Naive thymus-derived CD4-positive, alpha-beta T cell (primary cell): ENCODE measurements around the gene EPPIN. TPM values are rescaled to one million over a fixed set of nuclear protein-coding genes. Genes with fewer than 3 reads are reported as not detected.

Experiments used
- ATAC-seq: fragments of 150-1000 bp; cut with Tn5 transposase; 2 replicates; pipeline ENCODE4 v1.10.0; 2021; ENCODE audit warnings: mild to moderate bottlenecking, moderate library complexity
- CTCF ChIA-PET: fragments of 350-600 bp; sonication (Branson Sonifier 250); formaldehyde crosslinking; loops from one replicate; lab custom pipeline; 2021; ENCODE audit warnings: antibody characterized with exemption; lab: Charles Lee
- POLR2A ChIA-PET: fragments of 350-600 bp; sonication (Branson Sonifier 250); formaldehyde crosslinking; loops from one replicate; lab custom pipeline; 2021; ENCODE audit warnings: antibody characterized with exemption, inconsistent platforms; lab: Charles Lee
- DNase-seq, 9 donors: peaks; one replicate each; pipeline versions ENCODE4 v3.0.0 to v3.0.0-alpha.2; 2020 to 2022; ENCODE audit warnings: mixed read lengths in 1 of 9
- H3K27ac ChIP-seq: one replicate; pipeline ENCODE4 v1.7.0; 2013; ENCODE audit warnings: mild to moderate bottlenecking, low read depth, low read length, moderate library complexity
- H3K27me3 ChIP-seq, 2 donors: one replicate each; pipeline ENCODE4 v1.7.0; 2013; ENCODE audit warnings: low read length in 2 of 2, mild to moderate bottlenecking in 2 of 2, moderate library complexity in 2 of 2; ENCODE audit not compliant: control insufficient read depth in 2 of 2, insufficient read depth in 2 of 2
- H3K36me3 ChIP-seq, 3 experiments: 1 replicate in 2 of 3; 2 replicates in 1 of 3; pipeline ENCODE4 v1.7.0; 2013; ENCODE audit warnings: low read length in 3 of 3, mild to moderate bottlenecking in 3 of 3, moderate library complexity in 1 of 3; ENCODE audit not compliant: insufficient read depth in 3 of 3, control insufficient read depth in 2 of 3
- H3K4me1 ChIP-seq, 2 donors: one replicate each; pipeline ENCODE4 v1.7.0; 2013; ENCODE audit warnings: low read length in 2 of 2, mild to moderate bottlenecking in 2 of 2, moderate library complexity in 1 of 2; ENCODE audit not compliant: control insufficient read depth in 2 of 2, insufficient read depth in 2 of 2
- H3K4me3 ChIP-seq: 2 replicates; pipeline ENCODE4 v1.7.0; 2013; ENCODE audit warnings: mild to moderate bottlenecking, low read length
- H3K9me3 ChIP-seq, 3 experiments: 1 replicate in 2 of 3; 2 replicates in 1 of 3; pipeline ENCODE4 v1.7.0; 2013; ENCODE audit warnings: low read length in 3 of 3; ENCODE audit not compliant: control insufficient read depth in 2 of 3
- H3K27ac Mint-ChIP-seq, 9 donors: one replicate each; pipeline ENCODE4 v1.8.0; 2020 to 2022; ENCODE audit warnings: mixed read lengths in 9 of 9, mild to moderate bottlenecking in 8 of 9, moderate library complexity in 5 of 9, inconsistent platforms in 2 of 9
- H3K27me3 Mint-ChIP-seq, 5 donors: one replicate each; pipeline ENCODE4 v1.8.0; 2021 to 2022; ENCODE audit warnings: mixed read lengths in 5 of 5, mild to moderate bottlenecking in 1 of 5
- H3K36me3 Mint-ChIP-seq, 5 donors: one replicate each; pipeline ENCODE4 v1.8.0; 2020 to 2022; ENCODE audit warnings: mixed read lengths in 5 of 5, mild to moderate bottlenecking in 3 of 5, inconsistent platforms in 1 of 5
- H3K4me1 Mint-ChIP-seq, 7 donors: one replicate each; pipeline ENCODE4 v1.8.0; 2020 to 2022; ENCODE audit warnings: mixed read lengths in 7 of 7, mild to moderate bottlenecking in 3 of 7, inconsistent platforms in 1 of 7
- H3K4me3 Mint-ChIP-seq, 10 donors: one replicate each; pipeline ENCODE4 v1.8.0; 2020 to 2022; ENCODE audit warnings: mild to moderate bottlenecking in 10 of 10, mixed read lengths in 10 of 10, moderate library complexity in 6 of 10, inconsistent platforms in 2 of 10
- H3K9me3 Mint-ChIP-seq, 11 donors: one replicate each; pipeline ENCODE4 v1.8.0; 2020 to 2022; ENCODE audit warnings: mixed read lengths in 11 of 11, mild to moderate bottlenecking in 4 of 11, inconsistent platforms in 1 of 11, moderate library complexity in 1 of 11
- intact Hi-C, 2 donors: fragments of 100-400 bp; cut with micrococcal nuclease; formaldehyde crosslinking; loops; one replicate each; pipeline ENCODE4 v1.15.1; 2023
- polyA plus RNA-seq, 2 donors: library from polyadenylated mRNA; unstranded; fragments of 300-500 nt; fragmentation: Illumina TruSeq; gene quantifications; one replicate each; pipeline ENCODE4 v1.2.3, GENCODE V29; 2021
- total RNA-seq, 6 experiments: library from RNA in 5 of 6; stranded (reverse) in 5 of 6; gene quantifications; 1 replicate in 5 of 6; 2 replicates in 1 of 6; pipeline ENCODE4 v1.2.3 and lab custom pipeline; 2021 to 2026

The EPPIN gene
- total and polyA plus RNA-seq, 7 experiments from 2014 or later = not detected

DNA sequence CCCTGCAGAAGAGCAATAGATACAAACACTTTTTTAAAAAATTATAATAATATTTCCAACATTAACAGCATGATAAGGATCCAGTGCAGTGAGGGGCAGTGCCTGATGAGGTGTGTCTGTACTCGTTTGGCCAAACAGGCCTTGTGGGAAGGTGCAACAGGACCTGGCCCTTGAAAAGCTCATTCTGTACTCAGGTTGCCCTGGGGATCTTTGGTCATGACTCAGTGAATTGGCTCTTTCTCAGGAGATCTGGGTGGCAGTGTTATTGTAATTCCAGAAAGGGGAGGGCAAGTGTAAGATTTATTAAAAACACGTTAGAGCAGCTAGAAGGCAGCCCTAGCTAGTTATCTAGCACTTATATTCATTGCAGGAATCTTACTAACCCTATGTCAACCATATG, 28.9 kb downstream of the EPPIN start:
- H3K27me3 ChIP-seq = peaks cover 0 to 1% of the 10 kb centered on the region in 2 donors
- H3K4me3 Mint-ChIP-seq = no peak overlapping the region
- H3K27me3 Mint-ChIP-seq = peaks cover 18 to 48% (median 31%) of the 10 kb centered on the region in 5 donors
- H3K9me3 ChIP-seq = no peaks in the 10 kb centered on the region
- ChIA-PET POLR2A (no interaction called here), CTCF (no interaction called here)
- ATAC-seq = no peak
- no peak overlapping the region for H3K27ac ChIP-seq
- H3K27ac Mint-ChIP-seq = no peak overlapping the region
- H3K9me3 Mint-ChIP-seq = peaks cover 0 to 7% (median 0%) of the 10 kb centered on the region in 11 donors
- intact Hi-C loops = no loop called here
- H3K4me1 Mint-ChIP-seq = no peaks in the 10 kb centered on the region
- no peak for DNase-seq
- no peaks in the 10 kb centered on the region for H3K4me1 ChIP-seq
- peaks cover 0 to 6% (median 0%) of the 10 kb centered on the region in 5 donors for H3K36me3 Mint-ChIP-seq
- no peak overlapping the region for H3K4me3 ChIP-seq
- no peaks in the 10 kb centered on the region for H3K36me3 ChIP-seq

DNA sequence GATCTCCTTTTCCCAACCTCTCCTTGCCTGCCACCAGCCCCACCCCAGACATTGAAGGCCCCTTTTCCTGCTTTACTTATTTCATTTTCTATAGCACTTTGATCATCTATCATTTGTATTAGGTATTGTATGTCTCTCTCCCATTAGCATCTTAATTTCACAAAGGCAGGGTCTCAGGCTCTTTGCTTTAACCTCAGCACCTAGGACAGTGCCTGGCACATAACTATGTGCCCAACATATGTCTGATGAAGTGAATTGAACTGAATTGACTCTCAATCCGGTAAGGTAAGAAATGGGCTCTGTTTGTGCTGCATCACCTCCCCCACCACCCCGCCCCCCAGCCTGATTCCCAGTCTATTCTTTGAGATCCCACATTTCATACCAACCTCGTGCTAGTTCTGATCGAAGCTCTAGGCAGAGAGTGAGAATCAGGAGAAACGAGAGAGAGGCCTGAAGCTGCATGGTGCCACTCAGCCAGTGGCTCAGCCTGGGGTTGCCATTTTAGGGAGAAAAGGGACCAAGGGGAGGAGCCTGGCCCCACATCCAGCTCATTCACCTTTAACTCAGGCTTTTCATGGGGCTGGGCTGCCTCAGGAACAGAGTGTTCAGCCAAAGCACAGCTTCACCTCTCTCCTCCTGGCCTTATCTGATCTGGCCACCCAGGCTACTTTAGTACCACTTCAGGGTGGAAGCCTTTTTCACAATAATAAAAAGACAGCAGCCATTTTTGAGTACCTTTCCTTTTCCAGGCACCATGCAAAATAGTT, 31.9 kb downstream of the EPPIN start, which contains the start of gene SPINT3:
Gene SPINT3 (minus strand): TSS at position 476 of the 767 bp plus-strand sequence. CDS start 14 bp downstream, at position 462.
- H3K9me3 ChIP-seq = no peaks in the 10 kb centered on the region
- no peaks in the 10 kb centered on the region for H3K4me1 ChIP-seq
- Mint-ChIP-seq H3K4me3 (no peak within 1 kb of the TSS), H3K36me3 (peaks cover 0 to 6% (median 0%) of the 10 kb centered on the region in 5 donors), H3K27me3 (peaks cover 17 to 50% (median 30%) of the 10 kb centered on the region in 5 donors), H3K9me3 (peaks cover 0 to 7% (median 0%) of the 10 kb centered on the region in 11 donors), H3K4me1 (no peaks in the 10 kb centered on the region), H3K27ac (no peak within 1 kb of the TSS)
- no peaks in the 10 kb centered on the region for H3K36me3 ChIP-seq
- ChIA-PET POLR2A (no interaction called here), CTCF (no interaction called here)
- no peaks in the 10 kb centered on the region for H3K27me3 ChIP-seq
- no peak for DNase-seq
- H3K27ac ChIP-seq = no peak within 1 kb of the TSS
- no peak within 1 kb of the TSS for H3K4me3 ChIP-seq
- intact Hi-C loops = no loop called here
- ATAC-seq = no peak

GRCh38 chr20:45510242-45510862, 36.8 kb downstream of the EPPIN start:
- H3K27me3 ChIP-seq = no peaks in the 10 kb centered on the region
- Mint-ChIP-seq H3K9me3 (no peaks in the 10 kb centered on the region), H3K4me1 (peaks cover 0 to 7% (median 0%) of the 10 kb centered on the region in 7 donors), H3K4me3 (no peak overlapping the region), H3K27ac (no peak overlapping the region), H3K36me3 (no peaks in the 10 kb centered on the region), H3K27me3 (peaks cover 18 to 48% (median 36%) of the 10 kb centered on the region in 5 donors)
- DNase-seq = no peak
- H3K4me3 ChIP-seq = no peak overlapping the region
- no peak overlapping the region for H3K27ac ChIP-seq
- POLR2A ChIA-PET = no interaction called here
- no peaks in the 10 kb centered on the region for H3K36me3 ChIP-seq
- no peaks in the 10 kb centered on the region for H3K4me1 ChIP-seq
- ATAC-seq = no peak
- intact Hi-C loops = no loop called here
- no peaks in the 10 kb centered on the region for H3K9me3 ChIP-seq
- CTCF ChIA-PET = no interaction called here

GRCh38 chr20:45509091-45509490, 38.1 kb downstream of the EPPIN start:
- DNase-seq (no peak), ATAC-seq (no peak)
- CTCF ChIA-PET = no interaction called here
- Mint-ChIP-seq H3K4me1 (peaks cover 0 to 7% (median 0%) of the 10 kb centered on the region in 7 donors), H3K27me3 (peaks cover 20 to 54% (median 36%) of the 10 kb centered on the region in 5 donors), H3K36me3 (no peaks in the 10 kb centered on the region), H3K27ac (no peak overlapping the region), H3K9me3 (no peaks in the 10 kb centered on the region), H3K4me3 (no peak overlapping the region)
- H3K4me1 ChIP-seq = no peaks in the 10 kb centered on the region
- POLR2A ChIA-PET = no interaction called here
- H3K4me3 ChIP-seq = no peak overlapping the region
- H3K9me3 ChIP-seq = no peaks in the 10 kb centered on the region
- intact Hi-C loops = no loop called here
- no peaks in the 10 kb centered on the region for H3K36me3 ChIP-seq
- no peak overlapping the region for H3K27ac ChIP-seq
- H3K27me3 ChIP-seq = no peaks in the 10 kb centered on the region

DNA sequence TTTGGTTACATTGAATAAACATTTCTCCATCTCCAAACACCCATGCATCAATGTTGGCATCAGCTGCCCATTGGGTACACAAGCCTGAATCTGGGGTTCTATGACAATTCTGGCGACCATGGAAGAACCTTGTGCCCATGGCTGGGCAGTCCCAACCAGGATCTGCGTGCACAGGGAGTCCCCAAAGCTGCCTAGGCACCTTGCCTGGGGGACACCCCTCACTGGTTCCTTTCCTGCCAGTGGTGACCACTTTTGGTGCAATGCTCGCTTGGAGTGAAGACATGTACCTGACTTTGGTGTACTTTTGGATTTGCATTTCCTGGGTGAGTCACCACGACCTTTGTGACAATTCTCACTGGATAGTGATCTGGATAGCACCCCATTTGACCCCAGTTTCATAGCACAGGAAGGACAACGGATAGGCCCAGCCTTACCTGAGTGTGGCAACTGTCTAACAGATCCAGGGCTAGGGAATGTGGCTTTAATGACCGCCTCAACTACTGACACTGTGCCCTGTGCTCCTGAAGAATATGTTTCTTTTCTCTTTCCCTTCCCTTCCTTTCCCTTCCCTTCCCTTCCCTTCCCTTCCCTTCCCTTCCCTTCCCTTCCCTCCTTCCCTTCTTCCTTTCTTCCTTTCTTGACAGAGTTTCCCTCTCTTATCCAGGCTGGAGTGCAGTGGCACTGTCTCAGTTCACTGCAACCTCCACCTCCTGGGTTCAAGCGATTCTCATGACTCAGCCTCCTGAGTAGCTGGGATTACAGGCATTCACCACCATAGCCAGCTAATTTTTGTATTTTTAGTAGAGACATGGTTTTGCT, 38.9 kb downstream of the EPPIN start:
- no peaks in the 10 kb centered on the region for H3K4me1 ChIP-seq
- intact Hi-C loops = no loop called here
- no peaks in the 10 kb centered on the region for H3K9me3 Mint-ChIP-seq
- ChIA-PET CTCF (no interaction called here), POLR2A (no interaction called here)
- H3K27me3 ChIP-seq = no peaks in the 10 kb centered on the region
- H3K27ac Mint-ChIP-seq = no peak overlapping the region
- DNase-seq (no peak), ATAC-seq (no peak)
- no peaks in the 10 kb centered on the region for H3K36me3 Mint-ChIP-seq
- peaks cover 0 to 7% (median 0%) of the 10 kb centered on the region in 7 donors for H3K4me1 Mint-ChIP-seq
- H3K27ac ChIP-seq = no peak overlapping the region
- H3K4me3 Mint-ChIP-seq = no peak overlapping the region
- H3K27me3 Mint-ChIP-seq = peaks cover 20 to 56% (median 36%) of the 10 kb centered on the region in 5 donors
- no peak overlapping the region for H3K4me3 ChIP-seq
- no peaks in the 10 kb centered on the region for H3K36me3 ChIP-seq
- H3K9me3 ChIP-seq = no peaks in the 10 kb centered on the region

GRCh38 chr20:45507011-45507820, 40.0 kb downstream of the EPPIN start:
- peaks cover 21 to 50% (median 25%) of the 10 kb centered on the region in 5 donors for H3K27me3 Mint-ChIP-seq
- Histone ChIP-seq H3K4me3 (no peak overlapping the region), H3K36me3 (no peaks in the 10 kb centered on the region), H3K27ac (no peak overlapping the region), H3K4me1 (no peaks in the 10 kb centered on the region), H3K27me3 (no peaks in the 10 kb centered on the region), H3K9me3 (no peaks in the 10 kb centered on the region)
- no peak overlapping the region for H3K27ac Mint-ChIP-seq
- intact Hi-C loops = no loop called here
- DNase-seq = no peak
- no peak for ATAC-seq
- no peaks in the 10 kb centered on the region for H3K36me3 Mint-ChIP-seq
- H3K4me3 Mint-ChIP-seq = no peak overlapping the region
- H3K4me1 Mint-ChIP-seq = peaks cover 0 to 7% (median 0%) of the 10 kb centered on the region in 7 donors
- H3K9me3 Mint-ChIP-seq = no peaks in the 10 kb centered on the region
- ChIA-PET CTCF (no interaction called here), POLR2A (no interaction called here)
